ENCODE measurements around the gene DHCR7. TPM values are rescaled to one million over a fixed set of nuclear protein-coding genes. Genes with fewer than 3 reads are reported as not detected.

Gene DHCR7
- total RNA-seq, 1 donor from 2014 or later = 64.2 TPM

- no peak for TF ChIP-seq CTCF (IDR thresholded peaks at IDR 0.05)
- H3K36me3 ChIP-seq = peaks cover 93% of the 10 kb centered on the region
- no peaks in the 10 kb centered on the region for H3K27me3 ChIP-seq (ENCODE audit: low read depth)
- H3K9me3 ChIP-seq = no peaks in the 10 kb centered on the region
- H3K27ac ChIP-seq = no peak overlapping the region
- no peaks in the 10 kb centered on the region for H3K4me1 ChIP-seq
- no peak overlapping the region for H3K4me3 ChIP-seq
- intact Hi-C loops (cut with DNase I) = no loop called here
- no peak for DNase-seq
- ATAC-seq = no peak
Measured at GRCh38 chr11:71476031-71476430, 27.8 kb upstream of the DHCR7 start.

GRCh38 chr11:71474771-71475483, 26.7 kb upstream of the DHCR7 start:
- Histone ChIP-seq H3K36me3 (peaks cover 90% of the 10 kb centered on the region), H3K27me3 (ENCODE audit: low read depth) (no peaks in the 10 kb centered on the region), H3K9me3 (no peaks in the 10 kb centered on the region), H3K4me1 (no peaks in the 10 kb centered on the region), H3K4me3 (no peak overlapping the region), H3K27ac (no peak overlapping the region)
- TF ChIP-seq CTCF (IDR thresholded peaks at IDR 0.05) = no peak
- no peak for DNase-seq
- ATAC-seq = no peak
- intact Hi-C loops (cut with DNase I) = no loop called here

GRCh38 chr11:71474141-71474770, 26.1 kb upstream of the DHCR7 start:
- Histone ChIP-seq H3K27me3 (ENCODE audit: low read depth) (no peaks in the 10 kb centered on the region), H3K4me3 (no peak overlapping the region), H3K4me1 (no peaks in the 10 kb centered on the region), H3K9me3 (no peaks in the 10 kb centered on the region), H3K27ac (no peak overlapping the region), H3K36me3 (peaks cover 83% of the 10 kb centered on the region)
- no peak for TF ChIP-seq CTCF (IDR thresholded peaks at IDR 0.05)
- no peak for ATAC-seq
- no peak for DNase-seq
- intact Hi-C loops (cut with DNase I) = no loop called here

GRCh38 chr11:71473793-71474080, 25.5 kb upstream of the DHCR7 start:
- Histone ChIP-seq H3K9me3 (no peaks in the 10 kb centered on the region), H3K36me3 (peaks cover 78% of the 10 kb centered on the region), H3K4me3 (no peak overlapping the region), H3K4me1 (no peaks in the 10 kb centered on the region), H3K27ac (no peak overlapping the region), H3K27me3 (ENCODE audit: low read depth) (no peaks in the 10 kb centered on the region)
- no peak for ATAC-seq
- TF ChIP-seq CTCF (IDR thresholded peaks at IDR 0.05) = no peak
- intact Hi-C loops (cut with DNase I) = no loop called here
- no peak for DNase-seq

- no peaks in the 10 kb centered on the region for H3K27me3 ChIP-seq (ENCODE audit: low read depth)
- no peaks in the 10 kb centered on the region for H3K9me3 ChIP-seq
- no peak for ATAC-seq
- TF ChIP-seq CTCF (IDR thresholded peaks at IDR 0.05) = no peak
- no peak for DNase-seq
- peaks cover 72% of the 10 kb centered on the region for H3K36me3 ChIP-seq
- H3K4me1 ChIP-seq = no peaks in the 10 kb centered on the region
- H3K4me3 ChIP-seq = no peak overlapping the region
- no peak overlapping the region for H3K27ac ChIP-seq
- intact Hi-C loops (cut with DNase I) = no loop called here
Measured at GRCh38 chr11:71472941-71473792, 25.0 kb upstream of the DHCR7 start.
